ENCODE data around the gene ZNF587B.
A peak's percentile ranks its signal among the peaks of the same experiment; 100 is the strongest.
"Not testable (repeated sequence)": the region's sequence is repeated elsewhere in the genome, so short reads cannot be mapped to it uniquely, and the experiment has no call there.

Gene ZNF587B

DNA sequence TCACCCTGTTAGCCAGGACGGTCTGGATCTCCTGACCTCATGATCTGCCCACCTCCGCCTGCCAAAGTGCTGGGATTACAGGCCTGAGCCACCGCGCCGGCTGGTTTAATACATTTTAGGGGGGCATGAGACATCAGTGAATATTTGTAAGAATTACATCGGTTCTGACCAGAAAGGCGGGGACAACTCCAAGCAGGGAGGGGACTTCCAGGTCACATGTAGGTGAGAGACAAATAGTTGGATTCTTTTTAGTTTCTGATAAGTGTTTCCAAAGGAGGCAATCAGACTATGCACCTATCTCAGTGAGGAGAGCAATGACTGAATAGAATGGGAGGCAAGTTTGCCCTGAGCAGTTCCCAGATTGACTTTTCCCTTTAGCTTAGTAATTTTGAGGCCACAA, 11.7 kb upstream of the ZNF587B start:
- DNase-seq (ENCODE audit: low spot score): no peak

DNA sequence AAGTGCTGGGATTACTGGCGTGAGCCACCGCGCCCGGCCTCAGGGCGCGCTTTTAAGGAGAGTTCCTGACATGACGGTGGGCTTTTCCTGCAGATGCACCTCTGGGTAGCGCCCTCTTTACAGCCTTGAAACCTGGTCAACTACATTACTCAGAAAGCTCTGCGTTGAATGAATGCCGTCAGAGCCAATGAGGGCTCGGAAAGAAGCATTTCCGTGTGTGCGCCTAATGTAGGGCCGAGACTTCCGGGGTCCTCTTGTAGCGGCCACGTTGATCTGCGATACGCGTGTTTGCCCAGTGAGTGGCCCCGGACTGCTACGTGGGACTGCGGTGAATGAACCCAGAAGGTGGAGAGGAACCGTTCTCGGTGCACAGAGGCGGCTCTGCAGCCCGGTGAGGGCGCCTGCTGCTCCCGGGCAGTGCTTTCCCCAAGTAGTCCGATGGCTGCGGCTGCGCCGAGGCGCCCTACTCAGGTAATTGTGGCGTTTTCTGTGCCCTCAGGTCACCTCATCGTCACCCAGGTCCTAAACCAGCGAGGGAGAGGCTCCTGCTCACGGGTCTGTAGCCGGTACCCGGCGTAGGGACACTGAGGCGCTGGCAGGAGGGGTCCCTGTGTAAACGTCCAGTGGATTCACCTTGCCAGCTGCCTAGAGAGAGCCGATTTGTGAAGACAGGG, 10.5 kb upstream of the ZNF587B start:
- DNase-seq (ENCODE audit: low spot score): peak; percentile 97

DNA sequence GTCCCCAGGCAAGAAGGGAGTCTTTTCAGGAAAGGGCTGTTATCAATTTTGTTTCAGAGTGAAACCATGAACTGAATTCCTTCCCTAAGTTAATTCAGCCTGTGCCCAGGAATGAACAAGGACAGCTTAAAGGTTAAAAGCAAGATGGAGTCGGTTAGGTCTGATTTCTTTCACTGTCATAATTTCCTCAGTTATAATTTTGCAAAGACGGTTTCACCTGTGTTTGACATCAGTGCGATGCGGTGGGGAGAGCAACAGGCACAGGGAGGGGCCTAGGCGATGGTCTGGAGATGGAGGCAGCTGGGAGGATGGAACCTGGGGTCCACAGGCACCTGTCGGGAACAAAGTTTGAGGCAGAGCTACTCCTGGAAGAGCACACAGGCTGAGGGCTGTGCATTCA, 9.5 kb upstream of the ZNF587B start:
- no peak for DNase-seq (ENCODE audit: low spot score)

- not testable (repeated sequence) for DNase-seq (ENCODE audit: low spot score)
These were observed 9.0 kb upstream of the ZNF587B start for GRCh38 chr19:57821095-57821494.

- DNase-seq (ENCODE audit: low spot score): not testable (repeated sequence)
These were observed 8.6 kb upstream of the ZNF587B start for GRCh38 chr19:57821501-57821900.

DNA sequence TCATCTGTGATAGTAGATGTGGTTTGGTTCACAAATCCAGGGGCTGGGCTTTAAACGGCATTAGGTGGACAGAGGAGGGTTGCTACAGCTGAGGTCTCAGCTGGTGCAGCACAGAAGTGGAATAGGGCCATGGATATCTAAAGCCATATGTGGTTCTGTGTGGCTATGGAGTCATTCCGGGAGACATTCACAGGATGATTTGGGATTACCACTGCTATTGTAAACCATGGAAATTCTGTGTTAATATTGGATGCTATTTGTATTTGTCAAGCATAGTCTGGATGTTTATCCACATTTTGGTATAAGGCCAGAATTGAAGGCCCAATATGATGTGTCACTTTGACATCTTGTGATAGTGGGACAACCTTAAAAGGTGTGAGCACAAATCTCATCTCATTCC, 6.9 kb upstream of the ZNF587B start:
- DNase-seq (ENCODE audit: low spot score): not testable (repeated sequence)

- not testable (repeated sequence) for DNase-seq (ENCODE audit: low spot score)
These were observed 6.5 kb upstream of the ZNF587B start for GRCh38 chr19:57823608-57824007.

GRCh38 chr19:57825511-57825910, 4.6 kb upstream of the ZNF587B start:
- DNase-seq (ENCODE audit: low spot score): no peak

DNA sequence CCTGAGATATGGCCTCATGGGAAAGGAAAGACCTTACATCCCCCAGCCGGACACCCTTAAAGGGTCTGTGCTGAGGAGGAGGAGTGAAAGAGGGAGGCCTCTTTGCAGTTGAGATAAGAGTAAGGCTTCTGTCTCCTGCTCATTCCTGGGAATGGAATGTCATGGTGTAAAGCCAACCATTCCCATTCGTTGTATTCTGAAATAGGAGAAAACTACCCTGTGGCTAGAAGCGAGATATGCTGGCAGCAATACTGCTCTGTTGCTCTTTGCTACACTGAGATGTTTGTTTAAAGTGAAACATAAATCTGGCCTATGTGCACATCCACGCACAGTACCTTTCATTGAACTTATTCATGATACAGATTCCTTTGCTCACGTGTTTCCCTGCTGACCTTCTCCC, 783 bp upstream of the ZNF587B start:
- DNase-seq (ENCODE audit: low spot score): no peak

- DNase-seq (ENCODE audit: low spot score): not testable (repeated sequence)
These were observed 6.9 kb downstream of the ZNF587B start for GRCh38 chr19:57836991-57837390.

DNA sequence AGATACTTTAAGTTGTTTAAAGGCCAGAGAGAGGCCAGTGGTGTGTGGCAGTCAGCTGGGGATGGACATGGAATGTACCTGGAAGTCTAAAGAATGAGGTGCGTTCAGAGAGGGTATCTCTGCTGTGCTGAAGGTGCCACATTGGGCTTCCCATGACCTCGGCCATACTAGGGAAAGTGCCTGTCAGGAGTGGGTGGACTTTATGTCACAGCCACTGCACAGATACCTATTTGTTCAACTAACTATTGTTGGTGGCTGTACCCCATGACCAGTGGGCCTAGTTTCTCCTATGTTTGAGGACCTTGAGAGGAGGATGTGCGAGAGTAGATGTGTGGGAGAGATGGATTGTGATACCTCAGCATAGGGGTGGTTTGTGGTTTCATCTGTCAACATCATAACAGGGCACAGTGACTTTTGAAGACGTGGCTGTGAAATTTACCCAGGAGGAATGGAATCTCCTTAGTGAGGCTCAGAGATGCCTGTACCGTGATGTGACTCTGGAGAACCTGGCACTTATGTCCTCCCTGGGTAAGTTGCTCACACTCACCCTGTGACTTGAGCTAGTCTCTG, 8.6 kb downstream of the ZNF587B start:
- DNase-seq (ENCODE audit: low spot score): not testable (repeated sequence)

DNA sequence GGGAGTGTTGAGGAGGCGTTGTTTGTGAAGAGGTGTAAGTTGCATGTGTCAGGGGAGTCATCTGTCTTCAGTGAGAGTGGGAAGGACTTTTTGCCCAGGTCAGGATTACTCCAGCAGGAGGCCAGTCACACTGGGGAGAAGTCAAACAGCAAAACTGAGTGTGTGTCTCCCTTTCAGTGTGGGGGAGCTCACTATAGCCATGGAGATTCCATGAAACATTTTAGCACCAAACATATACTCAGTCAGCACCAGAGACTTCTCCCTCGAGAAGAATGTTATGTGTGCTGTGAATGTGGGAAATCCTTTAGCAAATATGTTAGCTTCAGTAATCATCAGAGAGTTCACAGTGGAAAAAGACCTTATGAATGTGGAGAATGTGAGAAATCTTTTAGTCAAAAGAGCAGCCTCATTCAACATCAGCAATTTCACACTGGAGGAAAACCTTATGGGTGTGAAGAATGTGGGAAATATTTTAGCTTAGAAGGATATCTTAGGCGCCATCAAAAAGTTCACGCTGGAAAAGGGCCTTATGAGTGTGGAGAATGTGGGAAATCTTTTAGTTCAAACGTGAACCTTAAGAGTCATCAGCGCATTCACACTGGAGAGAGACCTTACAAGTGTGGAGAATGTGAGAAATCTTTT, 11.1 kb downstream of the ZNF587B start:
- DNase-seq (ENCODE audit: low spot score): no peak

DNA sequence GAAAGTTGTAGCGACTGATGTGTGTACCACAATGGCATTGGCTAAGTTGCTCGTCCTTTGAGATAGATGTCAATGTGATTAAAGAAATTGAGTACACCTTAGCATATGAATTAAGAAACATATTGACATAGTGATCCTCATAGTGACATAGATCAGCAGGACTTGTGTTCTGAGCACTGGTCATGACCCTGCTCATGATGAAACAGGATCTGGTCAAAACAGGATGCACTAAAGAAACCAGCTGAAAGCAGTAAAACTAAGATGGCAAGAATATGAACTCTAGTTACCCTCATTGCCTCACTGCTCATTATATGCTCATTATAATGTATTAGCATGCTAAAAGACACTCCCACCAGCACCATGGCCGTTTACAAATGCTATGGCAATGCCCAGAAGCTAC, 17.1 kb downstream of the ZNF587B start:
- peak; percentile 24 for DNase-seq (ENCODE audit: low spot score)

DNA sequence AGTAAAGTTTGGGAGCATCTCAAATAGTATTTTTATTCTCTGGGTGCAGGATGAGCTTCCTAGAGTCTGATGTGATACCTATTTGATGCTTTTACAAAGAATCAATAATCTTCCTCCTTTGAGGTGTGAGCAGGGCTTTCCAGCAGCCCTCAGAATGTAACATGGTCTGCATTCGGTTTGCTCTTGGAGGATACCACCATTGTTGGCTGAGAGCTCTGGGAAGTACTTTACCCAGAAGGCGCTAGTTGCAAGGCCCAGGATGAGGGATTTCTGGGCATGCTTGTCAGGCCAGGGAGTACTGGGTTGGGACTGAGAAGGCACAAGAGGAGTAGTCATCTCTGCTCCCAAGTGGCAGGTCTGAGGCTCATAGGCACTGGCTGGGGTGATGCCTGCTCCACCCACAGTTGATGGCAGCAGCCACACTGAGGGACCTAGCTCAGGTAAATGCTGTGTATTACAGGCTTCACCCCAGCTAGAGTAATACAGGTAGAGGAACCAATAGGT, 19.1 kb downstream of the ZNF587B start:
- DNase-seq (ENCODE audit: low spot score): not testable (repeated sequence)

DNA sequence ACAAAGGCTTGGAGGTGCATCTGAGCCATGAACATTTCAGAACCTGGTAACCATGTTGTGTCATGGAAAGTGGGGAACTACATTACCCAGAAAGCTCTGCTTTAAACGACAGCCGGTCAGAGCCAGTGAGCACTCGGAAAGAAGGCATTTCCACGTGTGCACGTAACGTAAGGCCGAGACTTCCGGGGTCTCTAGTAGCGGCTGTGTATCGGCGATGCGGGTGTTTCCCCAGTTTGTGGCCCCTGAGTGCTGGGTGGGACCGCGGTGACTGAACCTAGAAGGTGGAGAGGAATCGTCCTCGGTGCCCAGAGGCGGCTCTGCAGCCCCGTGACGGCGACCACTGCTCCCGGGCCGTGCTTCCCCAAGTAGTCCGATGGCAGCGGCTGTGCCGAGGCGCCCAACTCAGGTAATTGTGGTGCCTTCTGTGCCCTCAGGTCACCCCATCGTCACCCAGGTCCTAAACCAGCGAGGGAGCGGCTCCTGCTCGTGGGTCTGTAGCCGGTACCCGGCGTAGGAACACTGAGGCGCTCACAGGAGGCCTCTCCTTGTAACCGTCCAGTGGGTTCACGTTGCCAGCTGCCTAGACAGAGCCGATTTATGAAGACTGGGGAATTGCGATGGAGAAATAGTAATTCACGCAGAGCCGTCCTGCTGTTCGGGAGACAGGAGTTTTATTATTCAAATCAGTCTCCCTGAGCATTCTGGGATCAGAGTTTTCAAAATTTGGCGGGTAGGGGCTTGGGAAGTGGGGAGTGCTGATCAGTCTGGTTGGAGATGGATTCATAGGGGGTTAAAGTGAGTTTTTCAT, 19.8 kb downstream of the ZNF587B start, which contains the start of gene ZNF587:
ZNF587 (plus strand) TSS at position 194 of the 808 bp plus-strand sequence; CDS start at position 374, 180 bp downstream.
- DNase-seq (ENCODE audit: low spot score): peak; percentile 96

DNA sequence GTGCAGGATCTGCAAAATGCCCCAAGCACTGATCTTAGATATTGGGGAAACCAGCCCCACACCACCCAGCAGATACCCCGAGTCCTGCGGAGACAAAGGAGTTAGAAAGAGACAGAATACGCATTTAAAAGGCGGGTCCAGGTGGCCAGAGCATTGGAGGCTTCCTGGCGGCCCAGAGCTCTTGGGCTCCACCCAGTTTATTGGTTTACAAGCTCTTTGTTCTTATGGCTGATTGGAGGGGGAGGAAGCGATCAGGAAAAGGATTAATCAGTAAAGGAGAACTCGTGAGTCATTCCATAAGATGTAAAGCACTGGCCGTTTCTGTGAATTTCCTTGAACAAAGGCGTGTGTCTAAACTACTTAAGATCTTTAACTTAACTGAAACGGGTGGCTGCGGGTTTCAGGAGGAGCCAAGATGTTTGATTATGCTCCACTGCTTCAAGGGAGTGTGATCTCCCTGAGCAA, 20.5 kb downstream of the ZNF587B start:
- no peak for DNase-seq (ENCODE audit: low spot score)

GRCh38 chr19:57851812-57852603, 21.9 kb downstream of the ZNF587B start:
- DNase-seq (ENCODE audit: low spot score): not testable (repeated sequence)

GRCh38 chr19:57854117-57854516, 24.0 kb downstream of the ZNF587B start:
- not testable (repeated sequence) for DNase-seq (ENCODE audit: low spot score)

- DNase-seq (ENCODE audit: low spot score): not testable (repeated sequence)
These were observed 32.3 kb downstream of the ZNF587B start for GRCh38 chr19:57862351-57862750.

GRCh38 chr19:57867868-57868492, 37.9 kb downstream of the ZNF587B start:
- no peak for DNase-seq (ENCODE audit: low spot score)

DNA sequence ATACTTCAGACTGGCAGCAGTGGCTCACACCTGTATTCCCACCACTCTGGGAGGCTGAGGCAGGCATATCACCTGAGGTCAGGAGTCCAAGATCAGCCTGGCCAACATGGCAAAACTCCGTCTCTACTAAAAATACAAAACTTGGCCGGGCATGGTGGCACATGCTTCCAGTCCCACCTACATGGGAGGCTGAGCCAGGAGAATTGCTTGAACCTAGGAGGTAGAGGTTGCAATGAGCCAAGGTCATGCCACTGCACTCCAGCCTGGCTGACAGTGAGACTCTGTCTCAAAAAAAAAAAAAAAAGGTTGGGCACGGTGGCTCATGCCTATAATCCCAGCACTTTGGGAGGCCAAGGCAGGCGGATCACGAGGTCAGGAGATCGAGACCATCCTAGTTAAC, 39.6 kb downstream of the ZNF587B start:
- not testable (repeated sequence) for DNase-seq (ENCODE audit: low spot score)

All from NAMALWA (cell line).